CD14-positive monocyte (primary cell): ENCODE results near the gene VGF. TPM values are rescaled to one million over a fixed set of nuclear protein-coding genes. Genes with fewer than 3 reads are reported as not detected.

Experiments
- DNase-seq, 3 donors: peaks; one replicate each; pipeline ENCODE4 v3.0.0-alpha.2; 2011 to 2022
- H2AFZ ChIP-seq: 2 replicates; pipeline ENCODE4 v1.6.0; 2012; ENCODE audit warnings: mild to moderate bottlenecking, low read depth, low read length, inconsistent platforms; ENCODE audit not compliant: insufficient read depth, poor library complexity, severe bottlenecking
- H3K27ac ChIP-seq, 2 donors: 1 replicate in 1 of 2; 2 replicates in 1 of 2; pipeline ENCODE4 v1.5.1; 2012 to 2013; ENCODE audit warnings: low read length in 2 of 2, control low read depth in 1 of 2, inconsistent platforms in 1 of 2, low read depth in 1 of 2, mild to moderate bottlenecking in 1 of 2
- H3K27me3 ChIP-seq, 2 donors: one replicate each; pipeline versions ENCODE4 v1.6.0 to v1.6.1; 2011 to 2013; ENCODE audit warnings: low read length in 2 of 2; ENCODE audit not compliant: control insufficient read depth in 2 of 2, insufficient read depth in 2 of 2
- H3K36me3 ChIP-seq, 2 donors: replicated peaks in 1 of 2; 1 replicate in 1 of 2; 2 replicates in 1 of 2; pipeline versions ENCODE4 v1.5.1 to v1.6.1; 2012 to 2013; ENCODE audit warnings: low read length in 2 of 2, control low read depth in 1 of 2, inconsistent platforms in 1 of 2, mild to moderate bottlenecking in 1 of 2; ENCODE audit not compliant: insufficient read depth in 2 of 2, control insufficient read depth in 1 of 2
- H3K4me1 ChIP-seq, 2 donors: 1 replicate in 1 of 2; 2 replicates in 1 of 2; pipeline versions ENCODE4 v1.5.1 to v1.6.1; 2012 to 2013; ENCODE audit warnings: low read length in 2 of 2, control low read depth in 1 of 2, inconsistent platforms in 1 of 2, mild to moderate bottlenecking in 1 of 2, moderate library complexity in 1 of 2; ENCODE audit not compliant: insufficient read depth in 2 of 2, control insufficient read depth in 1 of 2
- H3K4me2 ChIP-seq: replicated peaks from 2 replicates; pipeline ENCODE3; 2012; ENCODE audit warnings: low read length, moderate library complexity, mild to moderate bottlenecking; ENCODE audit not compliant: poor library complexity, severe bottlenecking; ENCODE audit errors: extremely low read depth
- H3K4me3 ChIP-seq, 3 experiments: fragments of 200-600 bp in 1 of 3; sonication (generic) in 1 of 3; replicated peaks in 1 of 3; 1 replicate in 2 of 3; 2 replicates in 1 of 3; pipeline ENCODE4 v1.5.1; 2011 to 2013; ENCODE audit warnings: low read length in 3 of 3, mild to moderate bottlenecking in 3 of 3, control low read depth in 2 of 3, low read depth in 2 of 3, inconsistent platforms in 1 of 3, moderate library complexity in 1 of 3
- H3K79me2 ChIP-seq: 2 replicates; pipeline ENCODE4 v1.6.0; 2012; ENCODE audit warnings: mild to moderate bottlenecking, control low read depth, inconsistent platforms, low read length, moderate library complexity; ENCODE audit not compliant: insufficient read depth
- H3K9ac ChIP-seq: 2 replicates; pipeline ENCODE4 v1.6.0; 2017; ENCODE audit warnings: low read length, mild to moderate bottlenecking; ENCODE audit not compliant: insufficient read depth, poor library complexity, severe bottlenecking
- H3K9me3 ChIP-seq, 2 donors: replicated peaks in 1 of 2; 1 replicate in 1 of 2; 2 replicates in 1 of 2; pipeline versions ENCODE4 v1.5.1 to v1.6.1; 2012 to 2013; ENCODE audit warnings: low read length in 2 of 2, control low read depth in 1 of 2; ENCODE audit not compliant: control insufficient read depth in 1 of 2, insufficient read depth in 1 of 2
- H4K20me1 ChIP-seq: 2 replicates; pipeline ENCODE4 v1.6.0; 2012; ENCODE audit warnings: mild to moderate bottlenecking, low read length, control low read depth, moderate library complexity; ENCODE audit not compliant: insufficient read depth
- H3K27ac Mint-ChIP-seq, 7 donors: one replicate each; pipeline ENCODE4 v1.8.0; 2020; ENCODE audit warnings: mild to moderate bottlenecking in 7 of 7, mixed read lengths in 7 of 7, moderate library complexity in 6 of 7, inconsistent platforms in 2 of 7
- H3K27me3 Mint-ChIP-seq, 3 donors: one replicate each; pipeline ENCODE4 v1.8.0; 2021 to 2022; ENCODE audit warnings: low read depth in 3 of 3, mild to moderate bottlenecking in 3 of 3, mixed read lengths in 3 of 3, moderate library complexity in 3 of 3, inconsistent platforms in 1 of 3
- H3K36me3 Mint-ChIP-seq, 2 donors: one replicate each; pipeline ENCODE4 v1.8.0; 2020; ENCODE audit warnings: mixed read lengths in 2 of 2, inconsistent platforms in 1 of 2, mild to moderate bottlenecking in 1 of 2
- H3K4me1 Mint-ChIP-seq: one replicate; pipeline ENCODE4 v1.8.0; 2020; ENCODE audit warnings: mild to moderate bottlenecking, mixed read lengths
- H3K4me3 Mint-ChIP-seq, 2 donors: one replicate each; pipeline ENCODE4 v1.8.0; 2020; ENCODE audit warnings: mild to moderate bottlenecking in 2 of 2, mixed read lengths in 2 of 2, moderate library complexity in 1 of 2
- H3K9me3 Mint-ChIP-seq, 7 donors: one replicate each; pipeline ENCODE4 v1.8.0; 2020 to 2022; ENCODE audit warnings: mixed read lengths in 7 of 7, mild to moderate bottlenecking in 6 of 7, moderate library complexity in 6 of 7, inconsistent platforms in 2 of 7
- WGBS: methylation state at CpG from one replicate; pipeline ENCODE4 v1.1.5; 2013; ENCODE audit warnings: missing lambda C conversion rate; ENCODE audit not compliant: insufficient coverage; 5-methylcytosine and 5-hydroxymethylcytosine counted together
- intact Hi-C, 2 donors: fragments of 100-400 bp; cut with micrococcal nuclease; formaldehyde crosslinking; loops; one replicate each; pipeline versions ENCODE4 v1.15.0 to v1.15.1; 2023
- polyA plus RNA-seq, 3 donors: library from polyadenylated mRNA; depleted of rRNA in 1 of 3; unstranded in 2 of 3; stranded (reverse) in 1 of 3; fragments of 300-500 nt in 2 of 3; fragments of >200 nt in 1 of 3; fragmentation: Illumina TruSeq in 2 of 3; gene quantifications; 1 replicate in 2 of 3; 2 replicates in 1 of 3; pipeline ENCODE4 v1.2.3, GENCODE V29; 2012 to 2021
- TF ChIP-seq, protein P1 (sequence below): fragments of 200-600 bp; IDR thresholded peaks from one replicate; pipeline ENCODE4 v1.8.0; 2022; ENCODE audit warnings: antibody characterized with exemption, mild to moderate bottlenecking

Gene VGF
- polyA plus RNA-seq, 3 donors: not detected

DNA sequence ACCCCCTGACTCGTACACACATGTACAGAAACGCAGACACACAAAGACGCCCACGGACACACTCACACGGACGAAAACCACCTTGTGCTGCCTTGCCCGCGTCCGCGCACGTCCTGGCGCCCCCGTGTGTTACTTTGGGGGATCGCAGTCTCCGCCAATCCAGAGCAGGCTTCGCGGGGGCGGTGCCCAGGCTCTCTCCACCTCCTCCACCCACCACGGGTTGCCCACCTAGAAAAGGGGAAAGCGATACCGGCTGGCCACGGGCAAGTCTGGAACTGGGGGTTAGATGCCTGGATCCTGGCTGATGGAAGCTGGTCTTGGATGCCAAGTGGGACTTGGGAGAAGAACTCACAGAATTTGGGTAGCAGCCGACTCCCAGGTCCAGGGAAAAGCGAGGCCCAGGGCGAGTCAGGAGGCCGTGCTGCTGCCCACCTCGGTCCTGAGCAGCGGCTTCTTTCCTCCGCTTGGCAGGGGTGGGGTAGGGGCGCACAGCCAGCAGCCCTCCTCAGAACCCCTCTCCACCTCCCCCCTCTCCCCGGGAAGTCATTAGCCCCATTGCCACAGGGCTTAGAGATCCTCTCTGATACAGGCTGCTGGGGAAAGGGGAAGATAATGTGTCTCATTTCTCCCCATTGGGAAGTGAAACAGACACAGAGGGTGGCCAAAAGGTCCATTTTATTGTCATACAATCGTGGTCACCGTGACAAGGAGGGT is 4.6 kb upstream of the VGF start:
- Histone ChIP-seq H3K27ac (no peak overlapping the region), H3K9ac (no peak overlapping the region), H3K9me3 (peaks cover 10 to 48% of the 10 kb centered on the region in 2 donors), H3K36me3 (no peaks in the 10 kb centered on the region), H3K4me3 (no peak overlapping the region), H4K20me1 (peaks cover 7% of the 10 kb centered on the region), H2AFZ (no peak overlapping the region), H3K79me2 (no peaks in the 10 kb centered on the region), H3K4me2 (peak overlapping the region; percentile 22), H3K4me1 (peaks cover 50 to 59% of the 10 kb centered on the region in 2 donors), H3K27me3 (peaks cover 74 to 97% of the 10 kb centered on the region in 2 donors)
- DNase-seq: peak; percentile 49 to 75 (median 57)
- TF ChIP-seq, protein P1, sequence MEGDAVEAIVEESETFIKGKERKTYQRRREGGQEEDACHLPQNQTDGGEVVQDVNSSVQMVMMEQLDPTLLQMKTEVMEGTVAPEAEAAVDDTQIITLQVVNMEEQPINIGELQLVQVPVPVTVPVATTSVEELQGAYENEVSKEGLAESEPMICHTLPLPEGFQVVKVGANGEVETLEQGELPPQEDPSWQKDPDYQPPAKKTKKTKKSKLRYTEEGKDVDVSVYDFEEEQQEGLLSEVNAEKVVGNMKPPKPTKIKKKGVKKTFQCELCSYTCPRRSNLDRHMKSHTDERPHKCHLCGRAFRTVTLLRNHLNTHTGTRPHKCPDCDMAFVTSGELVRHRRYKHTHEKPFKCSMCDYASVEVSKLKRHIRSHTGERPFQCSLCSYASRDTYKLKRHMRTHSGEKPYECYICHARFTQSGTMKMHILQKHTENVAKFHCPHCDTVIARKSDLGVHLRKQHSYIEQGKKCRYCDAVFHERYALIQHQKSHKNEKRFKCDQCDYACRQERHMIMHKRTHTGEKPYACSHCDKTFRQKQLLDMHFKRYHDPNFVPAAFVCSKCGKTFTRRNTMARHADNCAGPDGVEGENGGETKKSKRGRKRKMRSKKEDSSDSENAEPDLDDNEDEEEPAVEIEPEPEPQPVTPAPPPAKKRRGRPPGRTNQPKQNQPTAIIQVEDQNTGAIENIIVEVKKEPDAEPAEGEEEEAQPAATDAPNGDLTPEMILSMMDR: peak; percentile 89
- H3K27ac Mint-ChIP-seq: peak overlapping the region in 4 of 7 donors; percentile 40 to 89 (median 71)
- WGBS: 2% methylated on average over 21 of the region's 33 CpGs
- intact Hi-C loops: loop anchor here in 1 of 2 donors (2.0 kb wide), 1 partner anchor 15 kb away; no protein-coding TSS in a partner anchor
- H3K4me3 Mint-ChIP-seq: peak overlapping the region in 1 of 2 donors; percentile 88
- peaks cover 8 to 57% (median 36%) of the 10 kb centered on the region in 7 donors for H3K9me3 Mint-ChIP-seq
- H3K4me1 Mint-ChIP-seq: peaks cover 68% of the 10 kb centered on the region
- peaks cover 20 to 37% of the 10 kb centered on the region in 2 donors for H3K36me3 Mint-ChIP-seq
- H3K27me3 Mint-ChIP-seq: peaks cover 98 to 100% (median 98%) of the 10 kb centered on the region in 3 donors

DNA sequence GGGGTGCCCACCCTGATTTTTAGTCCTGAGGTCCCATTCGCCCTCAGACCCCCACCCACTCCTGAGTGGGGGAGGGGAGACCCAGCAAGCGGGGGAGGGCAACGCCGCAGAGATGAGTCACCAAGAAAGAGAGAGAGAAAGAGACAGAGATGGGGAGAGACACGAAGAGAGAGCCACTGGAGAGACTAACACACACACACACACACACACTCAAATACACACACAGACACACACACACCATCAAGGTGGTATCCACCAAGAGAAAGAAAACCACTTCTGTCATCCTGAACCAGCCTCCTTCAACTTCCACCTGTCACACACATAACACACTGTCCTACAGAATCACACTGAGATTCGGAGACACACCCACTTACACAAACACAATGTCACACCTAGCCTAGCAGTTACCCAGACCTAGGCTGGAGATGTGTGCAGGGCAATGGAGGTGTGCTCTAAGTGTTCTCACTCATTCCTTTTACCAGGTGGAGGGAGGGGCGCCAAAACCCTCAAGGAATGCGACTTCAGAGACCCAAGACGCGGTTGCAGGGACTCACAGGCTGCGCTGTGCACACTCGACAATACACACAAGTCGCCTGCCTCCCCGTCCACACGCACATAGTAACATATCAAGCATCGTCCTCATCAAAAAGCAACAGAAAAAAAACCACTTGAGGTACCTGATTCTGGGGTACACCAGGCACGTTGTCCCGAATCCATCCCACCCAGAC is 3.9 kb upstream of the VGF start:
- peaks cover 66% of the 10 kb centered on the region for H3K4me1 Mint-ChIP-seq
- H3K4me2 ChIP-seq: peak overlapping the region; percentile 22
- H3K36me3 Mint-ChIP-seq: peaks cover 24 to 37% of the 10 kb centered on the region in 2 donors
- intact Hi-C loops: no loop called here
- peaks cover 50 to 57% of the 10 kb centered on the region in 2 donors for H3K4me1 ChIP-seq
- peaks cover 11 to 51% of the 10 kb centered on the region in 2 donors for H3K9me3 ChIP-seq
- peak overlapping the region in 4 of 7 donors; percentile 27 to 89 (median 52) for H3K27ac Mint-ChIP-seq
- DNase-seq: no peak
- H3K4me3 ChIP-seq: no peak overlapping the region
- H3K27ac ChIP-seq: no peak overlapping the region
- TF ChIP-seq, protein P1: no peak
- peaks cover 98 to 100% (median 99%) of the 10 kb centered on the region in 3 donors for H3K27me3 Mint-ChIP-seq
- no peaks in the 10 kb centered on the region for H3K79me2 ChIP-seq
- H4K20me1 ChIP-seq: peaks cover 10% of the 10 kb centered on the region
- H3K27me3 ChIP-seq: peaks cover 78 to 97% of the 10 kb centered on the region in 2 donors
- H3K4me3 Mint-ChIP-seq: peak overlapping the region in 1 of 2 donors; percentile 88
- no peak overlapping the region for H3K9ac ChIP-seq
- WGBS: 1% methylated on average over 11 of the region's 18 CpGs
- no peak overlapping the region for H2AFZ ChIP-seq
- H3K9me3 Mint-ChIP-seq: peaks cover 7 to 57% (median 36%) of the 10 kb centered on the region in 7 donors
- no peaks in the 10 kb centered on the region for H3K36me3 ChIP-seq
